ENCODE data around the gene LRRC42.

GRCh38 chr1:53938136-53938830, 7.9 kb upstream of the LRRC42 start:
- no peak for TF ChIP-seq POLR2A (IDR thresholded peaks at IDR 0.05)
- no peak for TF ChIP-seq CTCF (IDR thresholded peaks at IDR 0.05 in 4 of 5, conservative IDR thresholded peaks at IDR 0.05 in 1 of 5)
